T-cell (primary cell): ENCODE data around the gene PARD3B. TPM values are rescaled to one million over a fixed set of nuclear protein-coding genes. Genes with fewer than 3 reads are reported as not detected.

ENCODE experiments used
- ATAC-seq, 4 experiments: fragments of 200-7000 bp in 3 of 4; fragments of 150-1000 bp in 1 of 4; cut with Tn5 transposase; replicated peaks in 1 of 4; 1 replicate in 3 of 4; 2 replicates in 1 of 4; pipeline ENCODE4 v1.10.0; 2021; ENCODE audit warnings: moderate library complexity in 3 of 4, mild to moderate bottlenecking in 2 of 4, moderate number of reproducible peaks in 1 of 4
- CTCF ChIA-PET, 2 donors: fragments of 300-600 bp; sonication (Branson Sonifier 250); formaldehyde crosslinking; loops; one replicate each; lab custom pipeline; 2022; ENCODE audit warnings: antibody characterized with exemption in 2 of 2; lab: Charles Lee
- POLR2A ChIA-PET, 2 donors: fragments of 300-600 bp; sonication (Branson Sonifier 250); formaldehyde crosslinking; loops; one replicate each; lab custom pipeline; 2022; ENCODE audit warnings: antibody characterized with exemption in 2 of 2; lab: Charles Lee
- DNase-seq, 35 experiments: peaks; one replicate each; pipeline versions ENCODE4 v3.0.0 to v3.0.0-alpha.2; 2013 to 2023
- H3K27ac ChIP-seq: one replicate; pipeline ENCODE4 v1.5.1; 2013; ENCODE audit warnings: low read length
- H3K27me3 ChIP-seq, 2 experiments: replicated peaks in 1 of 2; 1 replicate in 1 of 2; 2 replicates in 1 of 2; pipeline versions ENCODE4 v1.6.1 to v1.7.0; 2013; ENCODE audit warnings: low read length in 1 of 2, mixed read lengths in 1 of 2; ENCODE audit not compliant: control insufficient read depth in 2 of 2, insufficient read depth in 2 of 2; ENCODE audit errors: extremely low read depth in 1 of 2
- H3K36me3 ChIP-seq, 2 donors: 1 replicate in 1 of 2; 2 replicates in 1 of 2; pipeline versions ENCODE4 v1.6.1 to v1.7.0; 2013; ENCODE audit warnings: low read length in 1 of 2; ENCODE audit not compliant: control insufficient read depth in 2 of 2, insufficient read depth in 1 of 2; ENCODE audit errors: extremely low read depth in 1 of 2
- H3K4me1 ChIP-seq, 2 experiments: 1 replicate in 1 of 2; 2 replicates in 1 of 2; pipeline versions ENCODE4 v1.6.1 to v1.7.0; 2013; ENCODE audit warnings: low read length in 2 of 2, mixed read lengths in 1 of 2; ENCODE audit not compliant: insufficient read depth in 2 of 2, control insufficient read depth in 1 of 2; ENCODE audit errors: extremely low read depth in 1 of 2
- H3K4me3 ChIP-seq, 2 donors: 1 replicate in 1 of 2; 2 replicates in 1 of 2; pipeline versions ENCODE4 v1.5.1 to v1.7.0; 2013; ENCODE audit warnings: mild to moderate bottlenecking in 2 of 2, low read length in 1 of 2, moderate library complexity in 1 of 2; ENCODE audit not compliant: control insufficient read depth in 1 of 2; ENCODE audit errors: extremely low read depth in 1 of 2
- H3K9me3 ChIP-seq: 2 replicates; pipeline ENCODE4 v1.7.0; 2013
- H3K27ac Mint-ChIP-seq, 2 donors: one replicate each; pipeline ENCODE4 v1.8.0; 2020 to 2021; ENCODE audit warnings: mild to moderate bottlenecking in 2 of 2, mixed read lengths in 2 of 2
- H3K27me3 Mint-ChIP-seq, 2 donors: one replicate each; pipeline ENCODE4 v1.8.0; 2021 to 2022; ENCODE audit warnings: mixed read lengths in 2 of 2
- H3K36me3 Mint-ChIP-seq: one replicate; pipeline ENCODE4 v1.8.0; 2021; ENCODE audit warnings: mixed read lengths
- H3K4me1 Mint-ChIP-seq, 3 donors: one replicate each; pipeline ENCODE4 v1.8.0; 2020 to 2022; ENCODE audit warnings: mixed read lengths in 3 of 3, mild to moderate bottlenecking in 1 of 3
- H3K4me3 Mint-ChIP-seq, 3 donors: one replicate each; pipeline ENCODE4 v1.8.0; 2020 to 2022; ENCODE audit warnings: mild to moderate bottlenecking in 3 of 3, mixed read lengths in 3 of 3, moderate library complexity in 3 of 3
- H3K9me3 Mint-ChIP-seq, 3 donors: one replicate each; pipeline ENCODE4 v1.8.0; 2020 to 2022; ENCODE audit warnings: mixed read lengths in 3 of 3
- WGBS: methylation state at CpG from one replicate; pipeline ENCODE4 v1.1.5; 2013; ENCODE audit warnings: missing lambda C conversion rate; ENCODE audit not compliant: insufficient coverage; 5-methylcytosine and 5-hydroxymethylcytosine counted together
- total RNA-seq, 35 experiments: library from RNA in 6 of 35; stranded (reverse) in 6 of 35; fragments of 120-200 nt in 1 of 35; gene quantifications; one replicate each; pipeline versions ENCODE4 v1.2.1 to v1.2.4 and lab custom pipeline; 2013 to 2026

The PARD3B gene
- total RNA-seq, 5 donors from 2014 or later (not counting 1 experiment from before 2014, with no cell fraction given): 0.75 to 2.0 (median 1.6) TPM

- Mint-ChIP-seq H3K4me3 (no peak overlapping the region), H3K27ac (no peak overlapping the region), H3K27me3 (peaks cover 10 to 13% of the 10 kb centered on the region in 2 donors), H3K4me1 (no peaks in the 10 kb centered on the region), H3K9me3 (no peaks in the 10 kb centered on the region), H3K36me3 (no peaks in the 10 kb centered on the region)
- Histone ChIP-seq H3K27ac (no peak overlapping the region), H3K4me1 (no peaks in the 10 kb centered on the region), H3K27me3 (peaks cover 0 to 2% of the 10 kb centered on the region in 2 experiments), H3K36me3 (no peaks in the 10 kb centered on the region), H3K4me3 (no peak overlapping the region), H3K9me3 (no peaks in the 10 kb centered on the region)
- DNase-seq (no peak), ATAC-seq (no peak)
- 57% methylated on average over 2 of the region's 10 CpGs for WGBS
- CTCF ChIA-PET: no interaction called here
- POLR2A ChIA-PET: no interaction called here
Observed at GRCh38 chr2:204538182-204539018, 6.9 kb upstream of the PARD3B start.

DNA sequence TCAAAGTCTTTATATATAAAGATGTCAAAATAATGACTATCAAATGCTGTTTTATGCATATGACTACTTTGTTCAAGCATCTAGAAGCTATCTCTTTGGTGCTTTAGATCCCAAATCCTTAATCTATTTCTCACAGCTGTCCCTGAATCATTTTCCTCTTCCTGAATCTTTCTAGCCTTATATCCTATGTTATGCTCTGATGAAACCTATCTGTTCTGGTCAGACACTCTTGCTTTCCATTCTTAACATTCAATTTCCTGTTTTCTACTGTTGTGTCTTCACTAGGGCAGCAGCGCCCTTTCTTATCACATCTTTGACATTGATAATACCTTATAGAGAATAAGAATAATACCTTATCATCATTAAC is 6.3 kb upstream of the PARD3B start:
- peaks cover 0 to 2% of the 10 kb centered on the region in 2 experiments for H3K27me3 ChIP-seq
- H3K9me3 ChIP-seq: no peaks in the 10 kb centered on the region
- DNase-seq (no peak), ATAC-seq (no peak)
- Mint-ChIP-seq H3K4me3 (no peak overlapping the region), H3K27me3 (peaks cover 16 to 19% of the 10 kb centered on the region in 2 donors), H3K36me3 (no peaks in the 10 kb centered on the region), H3K4me1 (no peaks in the 10 kb centered on the region), H3K9me3 (no peaks in the 10 kb centered on the region), H3K27ac (no peak overlapping the region)
- POLR2A ChIA-PET: interaction anchor here in 1 of 2 donors (0.6 kb wide), 1 partner anchor 41 kb away, joined by 6 read pairs; no protein-coding TSS in a partner anchor
- H3K36me3 ChIP-seq: no peaks in the 10 kb centered on the region
- CTCF ChIA-PET: interaction anchor here in 1 of 2 donors (0.7 kb wide), 1 partner anchor 47 kb away, joined by 3 read pairs; no protein-coding TSS in a partner anchor
- WGBS: no CpG with 5 or more reads among the region's 1 CpG
- no peak overlapping the region for H3K27ac ChIP-seq
- no peaks in the 10 kb centered on the region for H3K4me1 ChIP-seq
- H3K4me3 ChIP-seq: no peak overlapping the region

GRCh38 chr2:204541637-204542036 is 3.6 kb upstream of the PARD3B start:
- H3K27ac ChIP-seq: no peak overlapping the region
- no peaks in the 10 kb centered on the region for H3K9me3 ChIP-seq
- H3K4me1 Mint-ChIP-seq: peaks cover 4 to 17% (median 14%) of the 10 kb centered on the region in 3 donors
- H3K4me3 ChIP-seq: no peak overlapping the region
- no peaks in the 10 kb centered on the region for H3K36me3 Mint-ChIP-seq
- H3K27me3 ChIP-seq: peaks cover 0 to 15% of the 10 kb centered on the region in 2 experiments
- H3K27ac Mint-ChIP-seq: no peak overlapping the region
- H3K27me3 Mint-ChIP-seq: peaks cover 30 to 32% of the 10 kb centered on the region in 2 donors
- H3K4me1 ChIP-seq: peaks cover 5 to 6% of the 10 kb centered on the region in 2 experiments
- POLR2A ChIA-PET: no interaction called here
- DNase-seq (no peak), ATAC-seq (no peak)
- CTCF ChIA-PET: interaction anchor here in 1 of 2 donors (0.7 kb wide), 1 partner anchor 1285 kb away, joined by 3 read pairs; no protein-coding TSS in a partner anchor
- no peaks in the 10 kb centered on the region for H3K36me3 ChIP-seq
- no CpG with 5 or more reads among the region's 2 CpGs for WGBS
- no peaks in the 10 kb centered on the region for H3K9me3 Mint-ChIP-seq
- H3K4me3 Mint-ChIP-seq: no peak overlapping the region

DNA sequence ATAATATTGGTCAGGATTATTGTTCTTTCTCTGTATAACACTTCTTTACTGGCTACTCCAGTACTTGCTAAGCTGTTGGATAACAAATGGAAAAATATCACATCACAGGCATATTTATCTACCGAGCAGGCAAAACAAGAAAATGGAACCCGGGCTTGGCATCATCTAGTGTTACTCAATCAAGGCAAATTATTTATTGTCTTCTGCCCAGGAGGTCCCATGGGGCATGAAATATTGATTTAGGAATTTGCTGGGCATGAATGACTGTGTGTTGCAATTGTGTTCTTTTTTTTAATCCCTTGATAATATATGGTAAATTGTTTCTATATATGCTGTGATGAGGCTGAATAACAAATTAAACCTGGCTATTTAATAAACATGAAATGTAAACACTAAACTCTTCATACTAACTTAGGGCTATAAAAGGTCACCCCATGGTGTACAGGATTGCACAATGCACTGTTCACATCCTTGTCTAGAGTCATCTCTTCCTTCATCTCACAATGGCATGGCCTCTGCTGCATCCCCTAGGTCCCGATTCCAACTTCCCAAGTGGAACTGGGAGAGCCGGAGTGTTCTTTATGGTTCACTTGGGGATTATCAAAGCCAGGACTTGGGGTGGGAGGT is 2.2 kb upstream of the PARD3B start:
- Histone ChIP-seq H3K9me3 (no peaks in the 10 kb centered on the region), H3K4me1 (peaks cover 5 to 6% of the 10 kb centered on the region in 2 experiments), H3K4me3 (no peak overlapping the region), H3K27ac (no peak overlapping the region), H3K36me3 (no peaks in the 10 kb centered on the region), H3K27me3 (peaks cover 0 to 15% of the 10 kb centered on the region in 2 experiments)
- CTCF ChIA-PET: no interaction called here
- peaks cover 4 to 18% (median 14%) of the 10 kb centered on the region in 3 donors for H3K4me1 Mint-ChIP-seq
- no peak for ATAC-seq
- no peak overlapping the region for H3K4me3 Mint-ChIP-seq
- H3K27me3 Mint-ChIP-seq: peaks cover 30 to 32% of the 10 kb centered on the region in 2 donors
- no peak for DNase-seq
- no peaks in the 10 kb centered on the region for H3K9me3 Mint-ChIP-seq
- POLR2A ChIA-PET: interaction anchor here in 1 of 2 donors (0.6 kb wide), 1 partner anchor 31 kb away, joined by 3 read pairs; no protein-coding TSS in a partner anchor
- no peaks in the 10 kb centered on the region for H3K36me3 Mint-ChIP-seq
- 100% methylated on average over 1 of the region's 4 CpGs for WGBS
- no peak overlapping the region for H3K27ac Mint-ChIP-seq

- DNase-seq: peak in 4 of 35 experiments; percentile 0 to 10 (median 4)
- CTCF ChIA-PET: no interaction called here
Observed at GRCh38 chr2:204545861-204546735, 823 bp downstream of the PARD3B start.

More at GRCh38 chr2:204545861-204546735, 823 bp downstream of the PARD3B start:
- peak overlapping the region in 1 of 2 donors; percentile 90 for H3K4me3 ChIP-seq
- WGBS: 15% methylated on average over 36 of the region's 45 CpGs
- H3K9me3 ChIP-seq: no peaks in the 10 kb centered on the region
- no peaks in the 10 kb centered on the region for H3K36me3 ChIP-seq
- ATAC-seq: peak; percentile 30 to 46 (median 34)
- Mint-ChIP-seq H3K36me3 (no peaks in the 10 kb centered on the region), H3K4me3 (peak overlapping the region; percentile 74 to 80 (median 78)), H3K9me3 (no peaks in the 10 kb centered on the region), H3K27me3 (peaks cover 28 to 32% of the 10 kb centered on the region in 2 donors), H3K4me1 (peaks cover 4 to 18% (median 14%) of the 10 kb centered on the region in 3 donors), H3K27ac (no peak overlapping the region)
- H3K27me3 ChIP-seq: peaks cover 0 to 15% of the 10 kb centered on the region in 2 experiments
- POLR2A ChIA-PET: no interaction called here
- H3K4me1 ChIP-seq: peaks cover 5 to 6% of the 10 kb centered on the region in 2 experiments
- H3K27ac ChIP-seq: no peak overlapping the region
